Subcutaneous adipose tissue (tissue), 4 donors: ENCODE measurements around the gene COX19. TPM values are rescaled to one million over a fixed set of nuclear protein-coding genes. Genes with fewer than 3 reads are reported as not detected.

Experiments used
- total RNA-seq, 4 donors: library from RNA; depleted of rRNA; stranded (reverse); fragments of >200 nt; gene quantifications; one replicate each; pipeline ENCODE4 v1.1.0, GENCODE V29; 2016
- TF ChIP-seq, protein P1 (sequence below): fragments of 450-650 bp; IDR thresholded peaks from one replicate; pipeline ENCODE4 v1.5.1; 2016; ENCODE audit warnings: low read depth, mild to moderate bottlenecking, control low read depth, antibody characterized with exemption, moderate library complexity

COX19 gene
- total RNA-seq, 4 donors from 2014 or later = 13.9 to 18.3 (median 14.9) TPM

DNA sequence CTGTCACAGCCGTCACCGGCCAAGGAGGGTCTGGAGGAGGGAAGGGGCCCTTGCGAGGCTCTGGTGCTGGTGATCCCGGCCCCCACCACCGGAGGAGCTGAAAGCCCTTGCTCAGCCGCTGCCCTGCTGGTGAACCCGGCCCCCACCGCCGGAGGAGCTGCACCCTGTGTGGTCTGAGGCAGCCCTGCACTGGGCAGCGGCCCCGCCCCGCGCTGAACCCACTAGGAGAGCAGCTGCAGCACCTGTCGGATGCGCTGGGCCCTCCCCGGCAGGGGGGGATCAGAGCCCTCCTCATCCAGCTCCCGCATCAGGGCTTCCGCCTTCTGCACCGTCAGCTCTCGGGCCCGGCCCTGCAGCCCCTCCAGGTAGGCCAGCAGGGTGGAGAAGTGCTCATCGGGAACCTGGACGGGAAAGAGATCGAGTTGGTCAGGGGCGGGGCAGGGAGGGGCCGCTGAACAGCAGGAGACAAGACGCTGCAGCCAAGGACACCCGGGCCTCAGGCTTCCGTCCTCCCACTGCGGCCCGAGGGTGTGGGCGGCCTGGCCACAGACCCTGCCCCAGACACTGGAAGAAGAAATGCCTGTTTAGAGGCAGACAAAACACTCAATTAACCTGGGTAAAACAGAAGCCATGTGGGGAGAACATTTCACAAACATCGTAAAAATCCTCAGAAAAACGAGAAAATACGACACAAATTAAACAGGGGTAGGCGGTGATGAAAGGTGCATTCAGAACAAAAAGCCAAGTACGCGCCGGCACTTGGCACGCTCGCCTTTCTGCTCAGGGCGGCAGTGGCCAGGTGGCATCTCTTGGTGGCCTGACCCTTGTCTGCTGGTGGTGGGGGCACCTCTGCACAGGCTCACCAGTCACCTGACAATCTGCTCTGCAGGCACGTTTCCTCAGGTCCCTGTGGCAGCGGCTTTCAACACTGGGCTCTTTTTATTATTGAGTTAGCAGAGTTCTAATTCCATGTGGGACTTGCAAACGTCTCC lies 22.4 kb upstream of the COX19 start:
- TF ChIP-seq, protein P1, sequence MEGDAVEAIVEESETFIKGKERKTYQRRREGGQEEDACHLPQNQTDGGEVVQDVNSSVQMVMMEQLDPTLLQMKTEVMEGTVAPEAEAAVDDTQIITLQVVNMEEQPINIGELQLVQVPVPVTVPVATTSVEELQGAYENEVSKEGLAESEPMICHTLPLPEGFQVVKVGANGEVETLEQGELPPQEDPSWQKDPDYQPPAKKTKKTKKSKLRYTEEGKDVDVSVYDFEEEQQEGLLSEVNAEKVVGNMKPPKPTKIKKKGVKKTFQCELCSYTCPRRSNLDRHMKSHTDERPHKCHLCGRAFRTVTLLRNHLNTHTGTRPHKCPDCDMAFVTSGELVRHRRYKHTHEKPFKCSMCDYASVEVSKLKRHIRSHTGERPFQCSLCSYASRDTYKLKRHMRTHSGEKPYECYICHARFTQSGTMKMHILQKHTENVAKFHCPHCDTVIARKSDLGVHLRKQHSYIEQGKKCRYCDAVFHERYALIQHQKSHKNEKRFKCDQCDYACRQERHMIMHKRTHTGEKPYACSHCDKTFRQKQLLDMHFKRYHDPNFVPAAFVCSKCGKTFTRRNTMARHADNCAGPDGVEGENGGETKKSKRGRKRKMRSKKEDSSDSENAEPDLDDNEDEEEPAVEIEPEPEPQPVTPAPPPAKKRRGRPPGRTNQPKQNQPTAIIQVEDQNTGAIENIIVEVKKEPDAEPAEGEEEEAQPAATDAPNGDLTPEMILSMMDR = no peak

- TF ChIP-seq, protein P1 = no peak
Measured at GRCh38 chr7:996079-996872, 20.9 kb upstream of the COX19 start.

DNA sequence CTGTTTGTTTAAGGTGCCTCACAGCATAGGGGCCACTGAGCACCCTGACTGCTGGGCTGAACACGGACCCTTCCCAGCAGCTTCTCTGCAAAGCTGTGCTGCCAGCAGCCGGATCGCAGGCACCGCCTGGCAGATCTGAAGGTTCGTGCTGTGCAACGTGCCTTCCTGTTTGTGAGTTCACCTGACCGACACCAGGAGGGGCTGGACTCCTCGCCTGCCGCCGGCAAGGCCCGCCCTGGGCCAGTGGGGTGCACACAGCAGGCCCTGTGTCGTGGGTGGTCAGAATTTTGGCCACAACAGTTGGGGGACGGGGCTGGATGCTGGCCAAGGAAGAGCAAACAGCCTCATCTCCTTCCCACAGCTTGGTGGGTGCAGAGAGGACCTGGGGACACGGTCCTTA lies 20.2 kb upstream of the COX19 start:
- TF ChIP-seq, protein P1 = no peak

DNA sequence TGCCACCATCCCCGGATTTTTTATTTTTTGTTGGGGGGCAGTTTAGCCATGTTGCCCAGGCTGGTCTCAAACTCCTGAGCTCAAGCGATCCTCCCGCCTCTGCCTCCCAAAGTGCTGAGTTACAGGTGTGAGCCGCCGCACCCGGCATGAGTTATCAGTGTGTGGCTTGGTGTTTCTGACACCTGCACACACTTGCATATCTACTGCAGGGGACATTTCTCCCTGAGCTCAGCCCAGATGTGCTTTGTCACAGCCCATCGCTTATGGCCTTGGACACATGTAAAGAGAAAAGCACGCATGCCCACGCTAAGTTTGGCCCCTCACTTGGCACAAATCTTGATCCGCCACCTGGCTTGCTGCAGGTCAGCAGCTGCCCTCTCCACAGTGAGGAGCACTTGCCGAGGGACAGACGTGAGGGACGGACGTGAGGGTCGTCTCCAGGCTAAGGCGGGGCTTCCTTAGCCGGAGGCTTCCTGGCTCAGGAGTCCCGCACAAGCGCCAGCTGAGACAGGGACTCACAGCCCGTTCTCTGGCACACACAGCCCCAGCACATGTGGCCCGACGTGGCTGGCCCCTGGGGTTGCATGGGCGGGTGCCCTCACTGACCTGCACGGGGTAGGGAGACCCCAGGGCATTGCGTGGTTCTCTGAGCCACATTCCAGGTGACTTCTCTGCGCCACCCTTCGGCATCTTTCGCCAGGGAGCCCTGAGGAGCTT lies 19.4 kb upstream of the COX19 start:
- TF ChIP-seq, protein P1 = no peak

GRCh38 chr7:992709-993607 lies 17.6 kb upstream of the COX19 start:
- TF ChIP-seq, protein P1 = no peak

GRCh38 chr7:991729-992656 lies 16.6 kb upstream of the COX19 start:
- TF ChIP-seq, protein P1 = no peak
